A549 (cell line): ENCODE results near the gene ZNF365. TPM values are rescaled to one million over a fixed set of nuclear protein-coding genes. Genes with fewer than 3 reads are reported as not detected.
A peak's percentile ranks its signal among the peaks of the same experiment; 100 is the strongest.

ENCODE experiments used
- ATAC-seq, 2 experiments: fragments of 200-7000 bp in 1 of 2; fragments of >200 bp in 1 of 2; cut with Nextera tagmentation in 1 of 2; cut with Tn5 transposase in 1 of 2; 3 replicates each; pipeline versions ENCODE4 v1.8.0 to v1.9.1; 2018 to 2020; ENCODE audit warnings: mild to moderate bottlenecking in 1 of 2, moderate library complexity in 1 of 2
- CTCF ChIA-PET: fragments of 300-600 bp; sonication (Branson Sonifier 250); formaldehyde crosslinking; extraction: SDS; loops from one replicate; lab custom pipeline; 2021; ENCODE audit warnings: antibody characterized with exemption, inconsistent platforms; lab: Yijun Ruan, JAX
- POLR2A ChIA-PET: fragments of 350-600 bp; formaldehyde crosslinking; extraction: SDS; loops from one replicate; lab custom pipeline; 2021; ENCODE audit warnings: antibody characterized with exemption, inconsistent platforms; lab: Yijun Ruan, JAX
- DNase-seq, 2 experiments: peaks; one replicate each; pipeline versions ENCODE4 v3.0.0 to v3.0.0-alpha.2; 2011 to 2016; ENCODE audit warnings: low read depth in 1 of 2, low spot score in 1 of 2
- FAIRE-seq: peaks from 2 replicates; lab custom pipeline; 2011; peaks lifted over from hg19 to GRCh38; lab: Jason Lieb, UNC
- H3K27ac ChIP-seq, 2 experiments: fragments of >200 bp; sonication (Bioruptor Twin); formaldehyde crosslinking; 3 replicates each; pipeline ENCODE4 v1.5.1; 2016 to 2017
- H3K4me1 ChIP-seq: fragments of >200 bp; sonication (Bioruptor Twin); formaldehyde crosslinking; 3 replicates; pipeline ENCODE4 v1.6.1; 2016
- H3K4me2 ChIP-seq: fragments of >200 bp; sonication (Bioruptor Twin); formaldehyde crosslinking; 3 replicates; pipeline ENCODE4 v1.6.1; 2016
- H3K4me3 ChIP-seq: fragments of >200 bp; sonication (Bioruptor Twin); formaldehyde crosslinking; 3 replicates; pipeline ENCODE4 v1.5.1; 2016
- H3K9me3 ChIP-seq: fragments of >200 bp; sonication (Bioruptor Twin); formaldehyde crosslinking; 3 replicates; pipeline ENCODE4 v1.6.1; 2016
- BHLHE40 ChIP-seq: IDR thresholded peaks from 2 replicates; pipeline ENCODE4 v1.6.1; 2012; ENCODE audit warnings: low read depth, low read length, inconsistent platforms
- CEBPB ChIP-seq, 2 experiments: fragments of >200 bp in 1 of 2; sonication (Bioruptor Twin) in 1 of 2; formaldehyde crosslinking in 1 of 2; IDR thresholded peaks; 2 replicates each; pipeline ENCODE4 v1.6.1; 2012 to 2016
- CHD4 ChIP-seq: fragments of 200-600 bp; sonication (generic); IDR thresholded peaks from 2 replicates; pipeline ENCODE4 v1.6.1; 2016; ENCODE audit warnings: antibody characterized with exemption, mild to moderate bottlenecking, borderline replicate concordance
- CTCF ChIP-seq: fragments of >200 bp; sonication (Bioruptor Twin); formaldehyde crosslinking; IDR thresholded peaks from 3 replicates; pipeline ENCODE4 v1.5.1; 2016
- EHF ChIP-seq: fragments of 250-450 bp; sonication (Bioruptor Pico); IDR thresholded peaks from 2 replicates; pipeline ENCODE4 v1.5.0; 2020; ENCODE audit warnings: mild to moderate bottlenecking
- EHMT2 ChIP-seq: fragments of 200-600 bp; sonication (generic); IDR thresholded peaks from 2 replicates; pipeline ENCODE4 v1.6.1; 2016; ENCODE audit warnings: antibody characterized with exemption, low read depth, mild to moderate bottlenecking, moderate library complexity
- ESRRA ChIP-seq: fragments of 150-350 bp; IDR thresholded peaks from 2 replicates; pipeline ENCODE4 v1.6.1; 2014; ENCODE audit warnings: mild to moderate bottlenecking, low read length, borderline replicate concordance
- FOXS1 ChIP-seq: fragments of 250-450 bp; sonication (Bioruptor Pico); IDR thresholded peaks from 2 replicates; pipeline ENCODE4 v1.5.0; 2020; ENCODE audit warnings: mild to moderate bottlenecking, moderate library complexity
- HEYL ChIP-seq: fragments of 250-450 bp; sonication (Bioruptor Pico); IDR thresholded peaks from 2 replicates; pipeline ENCODE4 v1.8.0; 2021; ENCODE audit warnings: mild to moderate bottlenecking, moderate library complexity
- HOXB5 ChIP-seq: fragments of 250-450 bp; sonication (Bioruptor Pico); IDR thresholded peaks from 2 replicates; pipeline ENCODE4 v1.5.0; 2020; ENCODE audit warnings: mild to moderate bottlenecking, moderate library complexity
- JUNB ChIP-seq: fragments of >200 bp; sonication (Bioruptor Twin); formaldehyde crosslinking; IDR thresholded peaks from 2 replicates; pipeline ENCODE4 v1.6.1; 2016
- MAFK ChIP-seq: fragments of 450-650 bp; IDR thresholded peaks from 2 replicates; pipeline ENCODE4 v1.6.1; 2014; ENCODE audit not compliant: partially characterized antibody
- MAX ChIP-seq: IDR thresholded peaks from 2 replicates; pipeline ENCODE4 v1.6.1; 2012
- MYC ChIP-seq: IDR thresholded peaks from 2 replicates; pipeline ENCODE4 v1.6.1; 2012; ENCODE audit warnings: mild to moderate bottlenecking, inconsistent platforms, low read length, improper control_type of control experiment, borderline replicate concordance
- POLR2A ChIP-seq: IDR thresholded peaks from 2 replicates; pipeline ENCODE4 v1.6.1; 2012; ENCODE audit warnings: mild to moderate bottlenecking, low read length
- RAD21 ChIP-seq, 2 experiments: fragments of >200 bp in 1 of 2; sonication (Bioruptor Twin) in 1 of 2; formaldehyde crosslinking in 1 of 2; IDR thresholded peaks in 1 of 2; conservative IDR thresholded peaks in 1 of 2; 2 replicates in 1 of 2; 3 replicates in 1 of 2; pipeline ENCODE4 v1.6.1; 2012 to 2018; ENCODE audit warnings: inconsistent platforms in 1 of 2
- RCOR1 ChIP-seq: fragments of 150-350 bp; IDR thresholded peaks from 2 replicates; pipeline ENCODE4 v1.6.1; 2014; ENCODE audit warnings: antibody characterized with exemption, low read length, low read depth
- SREBF2 ChIP-seq: fragments of 450-650 bp; IDR thresholded peaks from 2 replicates; pipeline ENCODE4 v1.6.1; 2014; ENCODE audit warnings: mild to moderate bottlenecking, moderate library complexity
- TFCP2L1 ChIP-seq: fragments of 250-450 bp; sonication (Bioruptor Pico); IDR thresholded peaks from 2 replicates; pipeline ENCODE4 v1.5.0; 2021; ENCODE audit warnings: mild to moderate bottlenecking
- TP53 ChIP-seq: fragments of 250-450 bp; sonication (Bioruptor Pico); IDR thresholded peaks from 2 replicates; pipeline ENCODE4 v1.5.0; 2021; ENCODE audit warnings: mild to moderate bottlenecking, moderate library complexity
- WGBS: methylation state at CpG from one replicate; pipeline ENCODE4 v1.1.6; 2017; ENCODE audit errors: missing lambda C conversion rate; 5-methylcytosine and 5-hydroxymethylcytosine counted together
- polyA plus RNA-seq, 4 experiments: library from polyadenylated mRNA; depleted of rRNA in 3 of 4; stranded (reverse); fragments of >200 nt; fragmentation: RNase III in 1 of 4; extraction: RNeasy Plus Mini Kit Qiagen cat#74134 plus additional on column Dnase treatment in 1 of 4; gene quantifications; 2 replicates in 3 of 4; 3 replicates in 1 of 4; pipeline ENCODE4 v1.2.3, GENCODE V29; 2011 to 2017

Gene ZNF365
- polyA plus RNA-seq, 2 of the 4 experiments (the other 2 are of a cell fraction) = 1.3 to 1.5 TPM

- 81% methylated on average over 9 of the region's 9 CpGs for WGBS
- Histone ChIP-seq H3K4me2 (no peak overlapping the region), H3K9me3 (no peaks in the 10 kb centered on the region), H3K4me3 (no peak overlapping the region), H3K4me1 (no peaks in the 10 kb centered on the region), H3K27ac (no peak overlapping the region)
- TF ChIP-seq MAFK = no peak
- no peak for TF ChIP-seq HEYL
- no peak for TF ChIP-seq CEBPB (IDR thresholded peaks at IDR 0.05)
- TF ChIP-seq HOXB5 (CRISPR knock-in tag) = no peak
- no peak for TF ChIP-seq TFCP2L1 (CRISPR knock-in tag)
- TF ChIP-seq FOXS1 (CRISPR knock-in tag) = no peak
- TF ChIP-seq EHF (CRISPR knock-in tag) = no peak
- no peak for TF ChIP-seq ESRRA
- TF ChIP-seq RAD21 (conservative IDR thresholded peaks at IDR 0.05 in 1 of 2, IDR thresholded peaks at IDR 0.05 in 1 of 2) = no peak
- no peak for TF ChIP-seq CHD4
- TF ChIP-seq TP53 (CRISPR knock-in tag) = no peak
- TF ChIP-seq POLR2A = no peak
- no peak for TF ChIP-seq EHMT2
- no peak for TF ChIP-seq CTCF
- ChIA-PET CTCF (no interaction called here), POLR2A (no interaction called here)
- FAIRE-seq (no peak), ATAC-seq (no peak), DNase-seq (no peak)
These were observed 14.2 kb downstream of the ZNF365 start for GRCh38 chr10:62388328-62388727.

DNA sequence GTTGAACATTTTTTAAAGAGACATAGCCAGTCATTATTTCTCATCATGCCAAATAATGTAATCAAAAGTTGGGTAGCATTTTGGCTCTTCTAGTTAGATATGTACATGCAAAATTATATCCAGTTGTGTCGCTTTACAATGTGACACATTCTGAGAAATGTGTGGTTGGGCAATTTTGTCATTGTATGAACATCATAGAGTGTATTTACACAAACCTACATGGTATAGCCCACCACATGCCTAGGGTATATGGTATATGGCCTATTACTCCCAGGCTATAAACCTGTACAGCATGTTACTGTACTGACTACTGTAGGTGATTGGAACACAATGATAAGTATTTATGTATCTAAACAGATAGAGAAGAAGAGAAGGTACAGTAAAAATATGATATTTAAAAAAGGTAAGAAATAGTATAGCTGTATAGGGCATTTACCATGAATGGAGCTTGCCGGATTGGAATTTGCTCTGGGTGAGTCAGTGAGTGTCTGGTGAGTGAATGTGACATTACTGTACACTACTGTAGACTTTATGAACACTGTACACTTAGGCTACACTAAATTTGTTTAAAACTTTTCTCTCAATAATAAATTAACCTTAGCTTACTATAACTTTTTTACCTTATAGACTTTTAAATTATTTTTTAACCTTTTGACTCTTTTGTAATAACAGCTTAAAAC is 16.5 kb downstream of the ZNF365 start:
- no peaks in the 10 kb centered on the region for H3K9me3 ChIP-seq
- no peak overlapping the region for H3K4me3 ChIP-seq
- no peaks in the 10 kb centered on the region for H3K4me1 ChIP-seq
- DNase-seq = no peak
- WGBS = 60% methylated on average over 2 of the region's 2 CpGs
- no peak overlapping the region for H3K27ac ChIP-seq
- no peak for TF ChIP-seq RCOR1
- TF ChIP-seq BHLHE40 = no peak
- TF ChIP-seq SREBF2 = no peak
- ATAC-seq = no peak
- ChIA-PET POLR2A (no interaction called here), CTCF (interaction anchor here (0.6 kb wide), 1 partner anchor 64 kb away, joined by 4 read pairs; no protein-coding TSS in a partner anchor)
- no peak overlapping the region for H3K4me2 ChIP-seq
- no peak for FAIRE-seq

DNA sequence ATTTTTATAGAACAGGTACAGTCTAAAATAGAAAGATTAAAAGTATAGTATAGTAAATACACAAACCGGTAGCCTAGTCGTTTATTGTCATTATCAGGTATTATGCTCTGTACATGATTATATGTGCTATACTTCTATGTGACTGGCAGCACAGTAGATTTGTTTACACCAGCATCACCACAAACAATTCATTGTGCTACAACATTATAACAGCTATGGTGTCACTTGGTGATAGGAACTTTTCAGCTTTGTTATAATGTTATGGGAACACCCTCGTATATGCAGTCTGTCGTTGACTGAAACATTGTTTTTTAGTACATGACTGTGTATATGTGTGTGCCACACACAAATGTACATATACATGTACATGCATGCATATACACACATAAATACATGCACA is 19.1 kb downstream of the ZNF365 start:
- POLR2A ChIA-PET = no interaction called here
- CTCF ChIA-PET = interaction anchor here (1.9 kb wide), 1 partner anchor 128 kb away, joined by 4 read pairs; no protein-coding TSS in a partner anchor

GRCh38 chr10:62394556-62395018 is 20.4 kb downstream of the ZNF365 start:
- Histone ChIP-seq H3K4me2 (no peak overlapping the region), H3K9me3 (no peaks in the 10 kb centered on the region), H3K4me3 (no peak overlapping the region), H3K27ac (no peak overlapping the region)
- FAIRE-seq (no peak), ATAC-seq (no peak)
- ChIA-PET POLR2A (no interaction called here), CTCF (no interaction called here)
- WGBS = 29% methylated on average over 2 of the region's 2 CpGs
- no peak for TF ChIP-seq MYC
- TF ChIP-seq HOXB5 (CRISPR knock-in tag) = no peak
- peak; percentile 24 for TF ChIP-seq MAFK
- TF ChIP-seq, all 56 proteins: peak for 1
- DNase-seq = no peak
- no peaks in the 10 kb centered on the region for H3K4me1 ChIP-seq

More for the DNA sequence above, 19.1 kb downstream of the ZNF365 start:
- TF ChIP-seq MYC (no peak), CEBPB (IDR thresholded peaks at IDR 0.05) (no peak), JUNB (no peak), MAX (no peak), CHD4 (no peak), EHMT2 (no peak)
- TF ChIP-seq, all 56 proteins: peak for 0
- Histone ChIP-seq H3K27ac (no peak overlapping the region), H3K9me3 (no peaks in the 10 kb centered on the region), H3K4me3 (no peak overlapping the region), H3K4me2 (no peak overlapping the region), H3K4me1 (no peaks in the 10 kb centered on the region)
- ATAC-seq (no peak), FAIRE-seq (no peak), DNase-seq (no peak)
- WGBS = 91% methylated on average over 4 of the region's 4 CpGs
